DND-41 (cell line): ENCODE measurements around the gene SMPDL3B.

ENCODE experiments used
- ATAC-seq: fragments of 200-7000 bp; cut with Tn5 transposase; 3 replicates; pipeline ENCODE4 v1.9.1; 2021; ENCODE audit warnings: low read depth; ENCODE audit not compliant: insufficient read depth
- DNase-seq: peaks from one replicate; pipeline ENCODE4 v3.0.0-alpha.2; 2020
- H2AFZ ChIP-seq: 2 replicates; pipeline ENCODE4 v1.6.0; 2012; ENCODE audit warnings: low read depth, low read length
- H3K27ac ChIP-seq: 2 replicates; pipeline ENCODE4 v1.5.1; 2012; ENCODE audit warnings: low read length, inconsistent platforms
- H3K27me3 ChIP-seq: fragments of 200-600 bp; sonication (generic); 2 replicates; pipeline ENCODE4 v1.6.0; 2012; ENCODE audit warnings: low read length, mild to moderate bottlenecking, inconsistent platforms; ENCODE audit not compliant: insufficient read depth, poor library complexity
- H3K36me3 ChIP-seq: 2 replicates; pipeline ENCODE4 v1.5.1; 2012; ENCODE audit warnings: low read length, inconsistent platforms; ENCODE audit not compliant: insufficient read depth
- H3K4me1 ChIP-seq: 2 replicates; pipeline ENCODE4 v1.5.1; 2012; ENCODE audit warnings: mild to moderate bottlenecking, low read length; ENCODE audit not compliant: insufficient read depth
- H3K4me2 ChIP-seq: 2 replicates; pipeline ENCODE4 v1.6.0; 2012; ENCODE audit warnings: mild to moderate bottlenecking, moderate library complexity, low read length, inconsistent platforms; ENCODE audit not compliant: insufficient read depth
- H3K4me3 ChIP-seq, 2 experiments: fragments of 200-600 bp in 1 of 2; shearing (Covaris generic) in 1 of 2; 2 replicates each; pipeline ENCODE4 v1.5.1; 2012 to 2016; ENCODE audit warnings: inconsistent platforms in 2 of 2, low read length in 2 of 2, mild to moderate bottlenecking in 2 of 2, low read depth in 1 of 2, moderate library complexity in 1 of 2
- H3K79me2 ChIP-seq: 2 replicates; pipeline ENCODE4 v1.6.0; 2012; ENCODE audit warnings: low read length, inconsistent platforms; ENCODE audit not compliant: insufficient read depth
- H3K9ac ChIP-seq: 2 replicates; pipeline ENCODE4 v1.6.0; 2012; ENCODE audit warnings: low read depth, mild to moderate bottlenecking, inconsistent platforms, low read length, moderate library complexity
- H3K9me3 ChIP-seq: 2 replicates; pipeline ENCODE4 v1.5.1; 2012; ENCODE audit warnings: low read length, moderate library complexity, mild to moderate bottlenecking, inconsistent platforms; ENCODE audit not compliant: insufficient read depth, severe bottlenecking
- H4K20me1 ChIP-seq: 2 replicates; pipeline ENCODE4 v1.6.0; 2012; ENCODE audit warnings: low read length; ENCODE audit not compliant: insufficient read depth
- EZH2 ChIP-seq: IDR thresholded peaks from 3 replicates; pipeline ENCODE4 v1.6.1; 2012; ENCODE audit warnings: borderline replicate concordance, low read depth, mild to moderate bottlenecking, moderate library complexity, low read length, inconsistent platforms; ENCODE audit not compliant: severe bottlenecking
- TF ChIP-seq, protein P1 (sequence below): IDR thresholded peaks from 2 replicates; pipeline ENCODE4 v1.5.1; 2012; ENCODE audit warnings: borderline replicate concordance, low read length, moderate library complexity, mild to moderate bottlenecking; ENCODE audit not compliant: poor library complexity, severe bottlenecking; ENCODE audit errors: extremely low read depth

Gene SMPDL3B

DNA sequence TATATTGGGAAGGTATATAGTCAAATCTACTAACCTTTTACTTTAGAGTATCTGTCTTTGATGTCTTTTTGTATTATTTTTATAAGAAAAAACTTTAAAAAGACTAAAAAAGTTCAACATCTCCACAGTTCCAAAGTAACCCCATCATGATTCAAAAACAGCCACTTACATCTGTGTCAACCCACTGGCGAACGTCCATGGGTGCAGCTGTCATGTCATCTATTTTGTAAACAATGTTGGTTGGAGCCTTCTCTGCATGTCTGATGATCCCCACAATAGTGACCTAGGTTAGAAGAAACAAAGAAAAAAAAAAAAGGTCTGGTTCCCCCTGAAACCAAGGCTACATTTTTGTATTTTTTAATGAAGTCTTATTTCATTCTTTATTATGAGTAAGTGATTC, 28.0 kb upstream of the SMPDL3B start:
- Histone ChIP-seq H3K27me3 (no peaks in the 10 kb centered on the region), H3K9me3 (no peaks in the 10 kb centered on the region), H3K9ac (no peak overlapping the region), H3K27ac (no peak overlapping the region), H2AFZ (no peak overlapping the region), H3K79me2 (peaks cover 33% of the 10 kb centered on the region), H4K20me1 (no peaks in the 10 kb centered on the region), H3K4me1 (no peaks in the 10 kb centered on the region), H3K4me3 (no peak overlapping the region), H3K36me3 (peaks cover 97% of the 10 kb centered on the region), H3K4me2 (no peak overlapping the region)
- no peak for DNase-seq
- TF ChIP-seq, protein P1, sequence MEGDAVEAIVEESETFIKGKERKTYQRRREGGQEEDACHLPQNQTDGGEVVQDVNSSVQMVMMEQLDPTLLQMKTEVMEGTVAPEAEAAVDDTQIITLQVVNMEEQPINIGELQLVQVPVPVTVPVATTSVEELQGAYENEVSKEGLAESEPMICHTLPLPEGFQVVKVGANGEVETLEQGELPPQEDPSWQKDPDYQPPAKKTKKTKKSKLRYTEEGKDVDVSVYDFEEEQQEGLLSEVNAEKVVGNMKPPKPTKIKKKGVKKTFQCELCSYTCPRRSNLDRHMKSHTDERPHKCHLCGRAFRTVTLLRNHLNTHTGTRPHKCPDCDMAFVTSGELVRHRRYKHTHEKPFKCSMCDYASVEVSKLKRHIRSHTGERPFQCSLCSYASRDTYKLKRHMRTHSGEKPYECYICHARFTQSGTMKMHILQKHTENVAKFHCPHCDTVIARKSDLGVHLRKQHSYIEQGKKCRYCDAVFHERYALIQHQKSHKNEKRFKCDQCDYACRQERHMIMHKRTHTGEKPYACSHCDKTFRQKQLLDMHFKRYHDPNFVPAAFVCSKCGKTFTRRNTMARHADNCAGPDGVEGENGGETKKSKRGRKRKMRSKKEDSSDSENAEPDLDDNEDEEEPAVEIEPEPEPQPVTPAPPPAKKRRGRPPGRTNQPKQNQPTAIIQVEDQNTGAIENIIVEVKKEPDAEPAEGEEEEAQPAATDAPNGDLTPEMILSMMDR: no peak
- TF ChIP-seq EZH2: no peak
- no peak for ATAC-seq

DNA sequence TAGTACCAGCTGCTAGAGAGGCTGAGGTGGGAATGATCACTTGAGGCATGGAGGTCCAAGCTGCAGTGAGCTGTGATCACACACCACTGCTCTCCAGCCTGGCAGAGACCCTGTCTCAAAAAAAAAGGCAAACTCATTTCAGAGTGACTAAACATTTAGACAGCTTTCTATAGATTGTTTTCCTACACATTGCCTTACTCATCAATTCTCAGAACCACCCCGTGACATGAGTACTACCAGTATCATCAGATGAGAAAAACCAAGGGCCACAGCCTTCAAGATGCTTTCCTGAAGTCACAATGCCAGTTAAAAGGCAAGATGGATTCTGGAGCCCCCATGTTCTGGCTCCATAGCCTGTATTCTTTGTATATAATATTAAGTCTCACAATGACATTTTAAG, 22.4 kb upstream of the SMPDL3B start:
- TF ChIP-seq EZH2: no peak
- TF ChIP-seq, protein P1: no peak
- H3K79me2 ChIP-seq: peaks cover 56% of the 10 kb centered on the region

DNA sequence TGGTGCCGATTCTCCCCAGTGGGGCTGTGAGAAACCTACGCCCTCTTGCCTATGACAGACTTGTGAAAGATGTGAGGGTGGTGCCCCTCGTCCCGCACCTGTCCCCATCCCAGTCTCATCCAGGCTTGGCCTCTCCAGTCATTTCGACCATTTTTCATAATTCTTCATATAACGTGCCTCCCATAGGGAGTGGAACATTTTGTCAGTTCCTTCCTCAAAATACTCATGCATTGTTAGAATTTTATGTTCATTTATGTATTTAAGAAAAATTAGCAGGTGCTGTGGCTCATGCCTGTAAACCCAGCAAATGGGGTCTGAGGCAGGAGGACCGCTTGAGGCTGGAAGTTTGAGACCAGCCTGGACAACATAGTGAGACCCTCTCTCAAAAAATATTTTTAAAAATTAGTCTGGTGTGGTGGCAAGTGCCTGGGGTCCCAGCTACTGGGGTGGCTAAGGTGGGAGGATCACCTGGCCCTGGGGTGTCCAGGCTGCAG, 19.7 kb upstream of the SMPDL3B start:
- H3K4me2 ChIP-seq: peak overlapping the region; percentile 39
- no peaks in the 10 kb centered on the region for H3K27me3 ChIP-seq
- H3K9ac ChIP-seq: peak overlapping the region; percentile 2; the same call in 1 of the 2 replicates
- ATAC-seq (no peak), DNase-seq (no peak)
- peak overlapping the region; percentile 81 for H2AFZ ChIP-seq
- peaks cover 4% of the 10 kb centered on the region for H3K9me3 ChIP-seq
- 0 out of 2 replicates have a peak, but pooled peaks cover 3% of the 10 kb centered on the region for H4K20me1 ChIP-seq
- H3K4me3 ChIP-seq: peak overlapping the region in 1 of 2 experiments; percentile 87; a peak in 2 of 4 replicates
- peaks cover 29% of the 10 kb centered on the region for H3K36me3 ChIP-seq
- H3K79me2 ChIP-seq: peaks cover 40% of the 10 kb centered on the region
- H3K4me1 ChIP-seq: peaks cover 26% of the 10 kb centered on the region
- peak overlapping the region; percentile 62 for H3K27ac ChIP-seq
- TF ChIP-seq, protein P1: no peak
- no peak for TF ChIP-seq EZH2

More for the DNA sequence above, 22.4 kb upstream of the SMPDL3B start:
- Histone ChIP-seq H3K36me3 (peaks cover 55% of the 10 kb centered on the region), H3K4me2 (peak overlapping the region; percentile 74; the same call in 1 of the 2 replicates), H3K27me3 (no peaks in the 10 kb centered on the region), H3K4me3 (peak overlapping the region in 1 of 2 experiments; percentile 32; a peak in 1 of 4 replicates), H3K27ac (no peak overlapping the region), H3K4me1 (peaks cover 26% of the 10 kb centered on the region), H4K20me1 (0 out of 2 replicates have a peak, but pooled peaks cover 3% of the 10 kb centered on the region), H2AFZ (no peak overlapping the region), H3K9ac (peak overlapping the region; percentile 95; the same call in 1 of the 2 replicates), H3K9me3 (peaks cover 4% of the 10 kb centered on the region)
- DNase-seq (no peak), ATAC-seq (no peak)
